Endothelial cell of umbilical vein (primary cell): Measurements from ENCODE around the gene RSKR. TPM values are rescaled to one million over a fixed set of nuclear protein-coding genes. Genes with fewer than 3 reads are reported as not detected.
A peak's percentile ranks its signal among the peaks of the same experiment; 100 is the strongest.
"Not testable (repeated sequence)": the region's sequence is repeated elsewhere in the genome, so short reads cannot be mapped to it uniquely, and the experiment has no call there.

Experiments used
- BruUV-seq: library from RNA; stranded (reverse); fragments of 400-500 nt; replicated peaks from 2 replicates; lab custom pipeline; 2021; lab: Mats Ljungman, UMichigan
- CTCF ChIA-PET: fragments of 300-600, 350-600 bp; sonication (Branson Sonifier 250); formaldehyde crosslinking; loops from one replicate; lab custom pipeline; 2021; ENCODE audit warnings: antibody characterized with exemption, inconsistent platforms; lab: Charles Lee
- POLR2A ChIA-PET: fragments of 300-600, 350-600 bp; sonication (Branson Sonifier 250); formaldehyde crosslinking; loops from one replicate; lab custom pipeline; 2021; ENCODE audit warnings: antibody characterized with exemption, inconsistent platforms; lab: Charles Lee
- DNase-seq: peaks from one replicate; pipeline ENCODE4 v3.0.0-alpha.2; 2011; ENCODE audit warnings: low read depth, low spot score
- FAIRE-seq: peaks from 2 replicates; lab custom pipeline; 2011; peaks lifted over from hg19 to GRCh38; lab: Jason Lieb, UNC
- H2AFZ ChIP-seq: 2 replicates; pipeline ENCODE4 v1.6.0; 2012; ENCODE audit warnings: low read depth, low read length, control low read depth, inconsistent platforms
- H3K27ac ChIP-seq: 2 replicates; pipeline ENCODE4 v1.5.1; 2011; ENCODE audit warnings: low read depth, mild to moderate bottlenecking, control low read depth, low read length, moderate library complexity; ENCODE audit not compliant: insufficient read depth
- H3K27me3 ChIP-seq, 2 experiments: 2 replicates each; pipeline versions ENCODE4 v1.6.0 to v1.6.1; 2011; ENCODE audit warnings: low read length in 2 of 2, mixed read lengths in 1 of 2; ENCODE audit not compliant: control insufficient read depth in 2 of 2, insufficient read depth in 2 of 2
- H3K36me3 ChIP-seq, 2 experiments: 2 replicates in 1 of 2; 3 replicates in 1 of 2; pipeline ENCODE4 v1.5.1; 2011; ENCODE audit warnings: low read length in 2 of 2, mild to moderate bottlenecking in 1 of 2, moderate library complexity in 1 of 2; ENCODE audit not compliant: control insufficient read depth in 2 of 2, insufficient read depth in 2 of 2; ENCODE audit errors: extremely low read depth in 1 of 2
- H3K4me1 ChIP-seq: 3 replicates; pipeline ENCODE4 v1.5.1; 2011; ENCODE audit warnings: mild to moderate bottlenecking, low read length; ENCODE audit not compliant: control insufficient read depth, insufficient read depth; ENCODE audit errors: extremely low read depth
- H3K4me2 ChIP-seq: 2 replicates; pipeline ENCODE4 v1.6.1; 2011; ENCODE audit warnings: low read length, control low read depth, mixed read lengths; ENCODE audit not compliant: insufficient read depth
- H3K4me3 ChIP-seq, 3 experiments: fragments of 200-600 bp in 1 of 3; sonication (generic), shearing (Covaris generic) in 1 of 3; replicated peaks in 1 of 3; 2 replicates each; pipeline ENCODE4 v1.5.1; 2011 to 2016; ENCODE audit warnings: control low read depth in 3 of 3, low read length in 3 of 3, mild to moderate bottlenecking in 2 of 3, inconsistent platforms in 1 of 3, low read depth in 1 of 3, moderate library complexity in 1 of 3; ENCODE audit not compliant: insufficient read depth in 1 of 3
- H3K79me2 ChIP-seq: 2 replicates; pipeline ENCODE4 v1.6.0; 2012; ENCODE audit warnings: low read length, inconsistent platforms; ENCODE audit not compliant: control insufficient read depth, insufficient read depth
- H3K9ac ChIP-seq: replicated peaks from 2 replicates; pipeline ENCODE3; 2011; ENCODE audit warnings: low read length, control low read depth; ENCODE audit not compliant: insufficient read depth; ENCODE audit errors: extremely low read depth
- H3K9me1 ChIP-seq: replicated peaks from 3 replicates; pipeline ENCODE4 v1.6.0; 2011; ENCODE audit warnings: mild to moderate bottlenecking, low read length; ENCODE audit not compliant: control insufficient read depth, insufficient read depth; ENCODE audit errors: extremely low read depth
- H3K9me3 ChIP-seq: replicated peaks from 2 replicates; pipeline ENCODE4 v1.5.1; 2012; ENCODE audit warnings: low read length, inconsistent platforms; ENCODE audit not compliant: control insufficient read depth, insufficient read depth
- H4K20me1 ChIP-seq: replicated peaks from 2 replicates; pipeline ENCODE3; 2011; ENCODE audit warnings: mild to moderate bottlenecking, low read length; ENCODE audit not compliant: control insufficient read depth, insufficient read depth; ENCODE audit errors: extremely low read depth
- CTCF ChIP-seq, 2 donors: IDR thresholded peaks; 1 replicate in 1 of 2; 2 replicates in 1 of 2; pipeline ENCODE4 v1.5.1; 2011; ENCODE audit warnings: low read length in 2 of 2, mild to moderate bottlenecking in 2 of 2, moderate library complexity in 2 of 2, control low read depth in 1 of 2, inconsistent platforms in 1 of 2, low read depth in 1 of 2; ENCODE audit not compliant: insufficient read depth in 1 of 2; ENCODE audit errors: extremely low read depth in 1 of 2
- EZH2 ChIP-seq: IDR thresholded peaks from 2 replicates; pipeline ENCODE4 v1.6.1; 2012; ENCODE audit warnings: borderline replicate concordance, low read depth, mild to moderate bottlenecking, moderate library complexity, low read length, inconsistent platforms; ENCODE audit not compliant: severe bottlenecking
- GATA2 ChIP-seq: IDR thresholded peaks from 2 replicates; pipeline ENCODE4 v1.7.0; 2011; ENCODE audit warnings: low read depth, mild to moderate bottlenecking, moderate library complexity, mixed read lengths, low read length; ENCODE audit not compliant: insufficient read length, insufficient read depth
- JUN ChIP-seq: IDR thresholded peaks from 2 replicates; pipeline ENCODE4 v1.6.1; 2011; ENCODE audit warnings: borderline replicate concordance, low read depth; ENCODE audit not compliant: insufficient read length, insufficient read depth
- MAX ChIP-seq: IDR thresholded peaks from 2 replicates; pipeline ENCODE4 v1.6.1; 2011; ENCODE audit not compliant: insufficient read depth, insufficient read length
- MYC ChIP-seq: IDR thresholded peaks from one replicate; pipeline ENCODE4 v1.6.1; 2011; ENCODE audit warnings: mild to moderate bottlenecking, low read depth, low read length
- POLR2A ChIP-seq: IDR thresholded peaks from 2 replicates; pipeline ENCODE4 v1.6.1; 2012; ENCODE audit warnings: low read depth, mild to moderate bottlenecking, control low read depth, low read length
- POLR2AphosphoS5 ChIP-seq: IDR thresholded peaks from 2 replicates; pipeline ENCODE4 v1.6.1; 2012; ENCODE audit warnings: low read depth, mild to moderate bottlenecking, control low read depth, low read length, moderate library complexity; ENCODE audit not compliant: insufficient read depth
- dilution Hi-C: fragments of 300-500 bp; cut with MboI; formaldehyde crosslinking; loops from one replicate; pipeline ENCODE4 v1.15.0; 2019; ENCODE audit warnings: low sequenced_read_pairs; ENCODE audit not compliant: extremely low pct_ligation_motif_present
- intact Hi-C: fragments of 100-400 bp; cut with micrococcal nuclease; formaldehyde crosslinking; loops from one replicate; pipeline ENCODE4 v1.10.0; 2022
- polyA plus RNA-seq, 4 experiments: library from polyadenylated mRNA; depleted of rRNA in 3 of 4; stranded (reverse) in 3 of 4; unstranded in 1 of 4; fragments of >200 nt; gene quantifications; 2 replicates each; pipeline versions ENCODE4 v1.2.1 to v1.2.3, GENCODE V29; 2011 to 2012; ENCODE audit warnings: missing spikeins in 1 of 4
- total RNA-seq: library from RNA; stranded (reverse); gene quantifications from 2 replicates; pipeline ENCODE4 v1.2.3, GENCODE V29; 2021

Gene RSKR
- total and polyA plus RNA-seq, 2 donors (not counting 3 experiments of a cell fraction or from before 2014, with no cell fraction given) = 10.0 to 19.9 TPM

- Histone ChIP-seq H3K9me1 (no peaks in the 10 kb centered on the region), H2AFZ (peak within 1 kb of the TSS; percentile 73), H3K4me3 (peak within 1 kb of the TSS in 1 of 3 experiments; percentile 14), H3K27ac (no peak within 1 kb of the TSS), H3K4me1 (peaks cover 4% of the 10 kb centered on the region), H3K27me3 (no peaks in the 10 kb centered on the region), H3K9me3 (no peaks in the 10 kb centered on the region), H3K9ac (no peak within 1 kb of the TSS), H3K4me2 (no peak within 1 kb of the TSS), H3K79me2 (no peaks in the 10 kb centered on the region), H3K36me3 (peaks cover 5 to 9% of the 10 kb centered on the region in 2 experiments), H4K20me1 (no peaks in the 10 kb centered on the region)
- FAIRE-seq = peak; percentile 94
- peak; percentile 89 for DNase-seq
- no peak for TF ChIP-seq GATA2
- no peak for TF ChIP-seq MAX
- TF ChIP-seq POLR2AphosphoS5 = peak; percentile 40
- peak; percentile 41 for TF ChIP-seq POLR2A
- no peak for TF ChIP-seq EZH2
- TF ChIP-seq MYC = no peak
- no peak for TF ChIP-seq JUN
- no peak for TF ChIP-seq CTCF (IDR thresholded peaks at IDR 0.05; ENCODE audit: extremely low read depth in 1 of 2, insufficient read depth in 1 of 2, low read depth in 1 of 2, low read length in 2 of 2)
- POLR2A ChIA-PET = interaction anchor here (0.6 kb wide), 1 partner anchor 863 kb away, joined by 3 read pairs; no protein-coding TSS in a partner anchor
- intact Hi-C loops = loop anchor here (2.0 kb wide), 1 partner anchor 22 kb away; the partner anchor contains the start of gene SPAG5
- BruUV-seq = no TSS peak
- CTCF ChIA-PET = interaction anchor here (0.6 kb wide), 1 partner anchor 36 kb away, joined by 4 read pairs; no protein-coding TSS in a partner anchor
- dilution Hi-C loops = no loop called here
Observed at GRCh38 chr17:28576758-28577465, 37.1 kb downstream of the RSKR start, which contains the start of gene ALDOC. ALDOC (minus strand) TSS chr17:28576895; CDS start chr17:28575532, 1,363 bp downstream.

- POLR2A ChIA-PET, H2AFZ ChIP-seq, H4K20me1 ChIP-seq, H3K9ac ChIP-seq, H3K27me3 ChIP-seq, BruUV-seq, H3K27ac ChIP-seq, DNase-seq, H3K4me2 ChIP-seq, H3K36me3 ChIP-seq, H3K79me2 ChIP-seq, dilution Hi-C loops, CTCF ChIA-PET, H3K4me1 ChIP-seq, H3K9me1 ChIP-seq, H3K4me3 ChIP-seq, H3K9me3 ChIP-seq: not testable (repeated sequence)
- peak; percentile 77 for FAIRE-seq
- intact Hi-C loops = loop anchor here (2.0 kb wide), 1 partner anchor 23 kb away; the partner anchor contains the start of gene SPAG5
Observed at GRCh38 chr17:28576016-28576415, 38.0 kb downstream of the RSKR start.
